Liver (tissue), 9 donors: ENCODE measurements around the gene SLC38A3. TPM values are rescaled to one million over a fixed set of nuclear protein-coding genes. Genes with fewer than 3 reads are reported as not detected.

Source experiments
- DNase-seq: peaks from one replicate; pipeline ENCODE4 v3.0.0-alpha.2; 2017; ENCODE audit warnings: low spot score
- H3K27ac ChIP-seq, 2 donors: one replicate each; pipeline ENCODE4 v1.7.0; 2013; ENCODE audit warnings: inconsistent platforms in 2 of 2, low read length in 2 of 2, control low read depth in 1 of 2, low read depth in 1 of 2, mild to moderate bottlenecking in 1 of 2
- H3K27me3 ChIP-seq, 4 donors: one replicate each; pipeline versions ENCODE4 v1.6.1 to v1.7.0; 2013; ENCODE audit warnings: low read length in 3 of 4, inconsistent platforms in 1 of 4, mild to moderate bottlenecking in 1 of 4, moderate library complexity in 1 of 4; ENCODE audit not compliant: control insufficient read depth in 4 of 4, insufficient read depth in 4 of 4
- H3K36me3 ChIP-seq, 4 donors: one replicate each; pipeline versions ENCODE4 v1.6.1 to v1.7.0; 2013; ENCODE audit warnings: low read length in 3 of 4, mild to moderate bottlenecking in 3 of 4, low read depth in 1 of 4, moderate library complexity in 1 of 4; ENCODE audit not compliant: control insufficient read depth in 4 of 4, insufficient read depth in 3 of 4
- H3K4me1 ChIP-seq, 4 donors: one replicate each; pipeline versions ENCODE4 v1.6.1 to v1.7.0; 2013; ENCODE audit warnings: low read length in 3 of 4, mild to moderate bottlenecking in 3 of 4, moderate library complexity in 1 of 4; ENCODE audit not compliant: control insufficient read depth in 4 of 4, insufficient read depth in 4 of 4
- H3K4me3 ChIP-seq, 3 donors: one replicate each; pipeline versions ENCODE4 v1.6.1 to v1.7.0; 2013; ENCODE audit warnings: low read length in 3 of 3, control low read depth in 1 of 3, low read depth in 1 of 3, mild to moderate bottlenecking in 1 of 3
- H3K9ac ChIP-seq, 2 donors: one replicate each; pipeline ENCODE4 v1.7.0; 2013; ENCODE audit warnings: low read length in 2 of 2, mild to moderate bottlenecking in 2 of 2, moderate library complexity in 2 of 2, control low read depth in 1 of 2, low read depth in 1 of 2
- H3K9me3 ChIP-seq, 4 donors: one replicate each; pipeline versions ENCODE4 v1.6.1 to v1.7.0; 2013; ENCODE audit warnings: low read length in 3 of 4; ENCODE audit not compliant: control insufficient read depth in 4 of 4
- ATF3 ChIP-seq: IDR thresholded peaks from 2 replicates; pipeline ENCODE4 v1.6.1; 2016; ENCODE audit warnings: antibody characterized with exemption
- EGR1 ChIP-seq, 2 donors: IDR thresholded peaks; 2 replicates each; pipeline ENCODE4 v1.6.1; 2016 to 2018; ENCODE audit warnings: antibody characterized with exemption in 2 of 2, low read depth in 2 of 2
- FOXA1 ChIP-seq: IDR thresholded peaks from 2 replicates; pipeline ENCODE4 v1.6.1; 2016; ENCODE audit warnings: antibody characterized with exemption
- GABPA ChIP-seq, 2 donors: IDR thresholded peaks in 1 of 2; conservative IDR thresholded peaks in 1 of 2; 2 replicates each; pipeline ENCODE4 v1.6.1; 2016; ENCODE audit warnings: antibody characterized with exemption in 2 of 2, mild to moderate bottlenecking in 1 of 2, moderate library complexity in 1 of 2
- HNF4A ChIP-seq, 2 donors: conservative IDR thresholded peaks; 2 replicates each; pipeline ENCODE4 v1.6.1; 2016; ENCODE audit warnings: antibody characterized with exemption in 2 of 2, mild to moderate bottlenecking in 2 of 2
- HNF4G ChIP-seq: IDR thresholded peaks from 2 replicates; pipeline ENCODE4 v1.6.1; 2016; ENCODE audit warnings: antibody characterized with exemption
- JUND ChIP-seq, 2 donors: IDR thresholded peaks; 2 replicates each; pipeline ENCODE4 v1.6.1; 2016; ENCODE audit warnings: antibody characterized with exemption in 2 of 2
- NR2F2 ChIP-seq: IDR thresholded peaks from 2 replicates; pipeline ENCODE4 v1.6.1; 2016; ENCODE audit warnings: antibody characterized with exemption
- RAD21 ChIP-seq, 2 donors: IDR thresholded peaks; 2 replicates each; pipeline ENCODE4 v1.6.1; 2016; ENCODE audit warnings: antibody characterized with exemption in 2 of 2, mild to moderate bottlenecking in 2 of 2
- RXRA ChIP-seq, 2 donors: IDR thresholded peaks; 2 replicates each; pipeline ENCODE4 v1.6.1; 2017 to 2018; ENCODE audit warnings: antibody characterized with exemption in 2 of 2, mild to moderate bottlenecking in 1 of 2
- SP1 ChIP-seq: IDR thresholded peaks from 2 replicates; pipeline ENCODE4 v1.6.1; 2018; ENCODE audit warnings: antibody characterized with exemption, mild to moderate bottlenecking
- TAF1 ChIP-seq: conservative IDR thresholded peaks from 2 replicates; pipeline ENCODE4 v1.6.1; 2016; ENCODE audit warnings: antibody characterized with exemption, mild to moderate bottlenecking
- WGBS: extraction: QIAGEN DNeasy Blood & Tissue Kit; methylation state at CpG from one replicate; pipeline ENCODE4 v1.1.7; 2013; 5-methylcytosine and 5-hydroxymethylcytosine counted together
- polyA plus RNA-seq, 2 donors: library from polyadenylated mRNA; stranded (reverse) in 1 of 2; unstranded in 1 of 2; fragments of 200-250 nt in 1 of 2; fragments of >200 nt in 1 of 2; fragmentation: Nextera tagmentation in 1 of 2; extraction: Ambion mirVana in 1 of 2; gene quantifications; one replicate each; pipeline versions ENCODE4 v1.2.1 to v1.2.3, GENCODE V29; 2013 to 2015
- total RNA-seq, 2 donors: library from RNA; depleted of rRNA; stranded (reverse); fragments of >200 nt; gene quantifications; one replicate each; pipeline ENCODE4 v1.2.3, GENCODE V29; 2014
- TF ChIP-seq, protein P1 (sequence below): fragments of 150-350 bp; IDR thresholded peaks from 2 replicates; pipeline ENCODE4 v1.5.1; 2017; ENCODE audit warnings: improper control_type of control experiment, low read depth, low read length; ENCODE audit not compliant: missing input control
- TF ChIP-seq, protein P2 (sequence below): IDR thresholded peaks from 2 replicates; pipeline ENCODE4 v1.6.1; 2016; ENCODE audit warnings: antibody characterized with exemption, mild to moderate bottlenecking
- TF ChIP-seq, protein P3 (sequence below): IDR thresholded peaks from 2 replicates; pipeline ENCODE4 v1.6.1; 2016; ENCODE audit warnings: antibody characterized with exemption
- donor health status: healthy.
- donor health status: healthy.
- donor health status: healthy.
- donor health status: healthy.
- donor health status: healthy.

Gene SLC38A3
- total and polyA plus RNA-seq, 4 donors = 98.1 to 180 (median 140) TPM

DNA sequence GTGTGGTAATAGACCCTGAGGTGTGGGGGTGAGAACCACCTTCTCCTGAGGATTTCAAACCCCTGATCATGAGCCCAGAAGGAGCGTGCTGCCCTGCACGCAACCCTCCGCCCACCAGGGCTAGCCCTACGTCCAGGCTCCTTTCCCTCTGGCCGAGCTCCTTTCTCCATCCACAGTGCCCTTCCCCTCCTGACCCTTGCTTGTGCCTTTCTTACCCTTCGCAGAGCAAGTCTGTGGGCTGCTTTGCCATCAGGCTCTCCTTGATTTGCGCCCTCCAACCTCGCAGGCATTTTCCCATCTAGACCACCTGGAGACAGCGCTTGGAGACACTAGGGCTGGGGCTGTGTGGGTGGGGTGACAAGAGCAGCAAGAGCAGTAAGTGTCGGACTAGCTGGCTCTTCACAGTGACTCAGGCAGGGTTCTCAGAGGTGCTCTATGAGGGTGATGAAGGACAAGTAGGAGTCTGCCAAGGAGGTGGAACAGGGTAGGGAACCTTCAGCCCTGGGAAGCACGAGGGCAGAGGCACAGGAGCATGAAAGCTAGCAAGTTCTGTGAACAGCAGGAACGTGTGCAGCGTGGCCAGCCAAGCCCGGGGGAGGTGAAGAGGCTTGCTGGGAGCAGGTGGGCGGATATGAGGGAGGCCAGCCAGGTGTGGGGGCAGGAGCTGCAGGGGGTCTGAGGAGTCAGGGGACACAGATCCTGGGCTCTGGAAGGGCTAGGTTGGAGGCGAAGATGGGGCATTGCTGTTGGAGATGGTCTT, 2.5 kb upstream of the SLC38A3 start:
- 76% methylated on average over 16 of the region's 16 CpGs for WGBS
- Histone ChIP-seq H3K27ac (peak overlapping the region; percentile 95 to 96), H3K27me3 (no peaks in the 10 kb centered on the region), H3K9me3 (no peaks in the 10 kb centered on the region), H3K36me3 (no peaks in the 10 kb centered on the region), H3K4me1 (peaks cover 32 to 63% (median 49%) of the 10 kb centered on the region in 4 donors), H3K9ac (peak overlapping the region; percentile 28 to 36), H3K4me3 (no peak overlapping the region)
- no peak for DNase-seq
- TF ChIP-seq, protein P1, sequence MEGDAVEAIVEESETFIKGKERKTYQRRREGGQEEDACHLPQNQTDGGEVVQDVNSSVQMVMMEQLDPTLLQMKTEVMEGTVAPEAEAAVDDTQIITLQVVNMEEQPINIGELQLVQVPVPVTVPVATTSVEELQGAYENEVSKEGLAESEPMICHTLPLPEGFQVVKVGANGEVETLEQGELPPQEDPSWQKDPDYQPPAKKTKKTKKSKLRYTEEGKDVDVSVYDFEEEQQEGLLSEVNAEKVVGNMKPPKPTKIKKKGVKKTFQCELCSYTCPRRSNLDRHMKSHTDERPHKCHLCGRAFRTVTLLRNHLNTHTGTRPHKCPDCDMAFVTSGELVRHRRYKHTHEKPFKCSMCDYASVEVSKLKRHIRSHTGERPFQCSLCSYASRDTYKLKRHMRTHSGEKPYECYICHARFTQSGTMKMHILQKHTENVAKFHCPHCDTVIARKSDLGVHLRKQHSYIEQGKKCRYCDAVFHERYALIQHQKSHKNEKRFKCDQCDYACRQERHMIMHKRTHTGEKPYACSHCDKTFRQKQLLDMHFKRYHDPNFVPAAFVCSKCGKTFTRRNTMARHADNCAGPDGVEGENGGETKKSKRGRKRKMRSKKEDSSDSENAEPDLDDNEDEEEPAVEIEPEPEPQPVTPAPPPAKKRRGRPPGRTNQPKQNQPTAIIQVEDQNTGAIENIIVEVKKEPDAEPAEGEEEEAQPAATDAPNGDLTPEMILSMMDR = no peak
- TF ChIP-seq EGR1 (IDR thresholded peaks at IDR 0.05; ENCODE audit: low read depth in 2 of 2) (no peak), HNF4G (no peak), SP1 (no peak), HNF4A (conservative IDR thresholded peaks at IDR 0.05) (no peak), TAF1 (no peak), NR2F2 (no peak)
- TF ChIP-seq, protein P2, sequence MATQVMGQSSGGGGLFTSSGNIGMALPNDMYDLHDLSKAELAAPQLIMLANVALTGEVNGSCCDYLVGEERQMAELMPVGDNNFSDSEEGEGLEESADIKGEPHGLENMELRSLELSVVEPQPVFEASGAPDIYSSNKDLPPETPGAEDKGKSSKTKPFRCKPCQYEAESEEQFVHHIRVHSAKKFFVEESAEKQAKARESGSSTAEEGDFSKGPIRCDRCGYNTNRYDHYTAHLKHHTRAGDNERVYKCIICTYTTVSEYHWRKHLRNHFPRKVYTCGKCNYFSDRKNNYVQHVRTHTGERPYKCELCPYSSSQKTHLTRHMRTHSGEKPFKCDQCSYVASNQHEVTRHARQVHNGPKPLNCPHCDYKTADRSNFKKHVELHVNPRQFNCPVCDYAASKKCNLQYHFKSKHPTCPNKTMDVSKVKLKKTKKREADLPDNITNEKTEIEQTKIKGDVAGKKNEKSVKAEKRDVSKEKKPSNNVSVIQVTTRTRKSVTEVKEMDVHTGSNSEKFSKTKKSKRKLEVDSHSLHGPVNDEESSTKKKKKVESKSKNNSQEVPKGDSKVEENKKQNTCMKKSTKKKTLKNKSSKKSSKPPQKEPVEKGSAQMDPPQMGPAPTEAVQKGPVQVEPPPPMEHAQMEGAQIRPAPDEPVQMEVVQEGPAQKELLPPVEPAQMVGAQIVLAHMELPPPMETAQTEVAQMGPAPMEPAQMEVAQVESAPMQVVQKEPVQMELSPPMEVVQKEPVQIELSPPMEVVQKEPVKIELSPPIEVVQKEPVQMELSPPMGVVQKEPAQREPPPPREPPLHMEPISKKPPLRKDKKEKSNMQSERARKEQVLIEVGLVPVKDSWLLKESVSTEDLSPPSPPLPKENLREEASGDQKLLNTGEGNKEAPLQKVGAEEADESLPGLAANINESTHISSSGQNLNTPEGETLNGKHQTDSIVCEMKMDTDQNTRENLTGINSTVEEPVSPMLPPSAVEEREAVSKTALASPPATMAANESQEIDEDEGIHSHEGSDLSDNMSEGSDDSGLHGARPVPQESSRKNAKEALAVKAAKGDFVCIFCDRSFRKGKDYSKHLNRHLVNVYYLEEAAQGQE = no peak

DNA sequence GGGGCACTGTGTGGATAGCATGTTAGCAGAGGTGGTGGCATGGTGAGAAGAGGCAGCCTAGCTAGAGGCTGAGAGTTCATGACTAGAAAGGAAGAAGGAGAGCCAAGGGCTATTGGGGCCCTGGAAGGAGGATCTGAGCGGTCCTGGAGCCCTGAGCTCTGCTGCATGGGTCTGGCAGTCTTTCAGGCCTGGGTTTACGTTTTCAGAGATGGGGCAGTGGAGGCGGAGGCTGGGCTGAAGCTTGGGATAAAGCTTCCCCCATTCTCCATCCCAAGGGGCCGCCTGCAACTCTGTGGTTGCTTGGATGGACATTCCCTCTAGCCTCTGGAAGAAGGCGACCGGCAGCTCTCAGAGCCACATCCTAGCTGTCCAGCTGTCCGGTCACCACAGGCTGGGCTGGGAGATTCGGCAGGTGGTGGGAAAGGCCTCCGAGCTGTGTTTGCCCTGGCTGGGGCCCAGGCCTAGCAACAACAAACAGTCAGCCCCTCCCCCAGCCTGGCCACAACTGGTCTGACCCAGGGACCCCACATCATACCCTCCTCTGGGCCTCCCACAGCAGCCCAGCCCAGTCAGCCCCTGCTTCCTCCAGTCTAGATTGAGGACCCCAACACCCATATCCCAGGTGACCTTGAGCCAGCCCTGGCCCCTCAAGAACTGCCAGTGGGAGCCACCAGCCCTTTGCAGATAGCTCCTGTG, 1.8 kb upstream of the SLC38A3 start:
- Histone ChIP-seq H3K9ac (peak overlapping the region; percentile 17 to 28), H3K27me3 (no peaks in the 10 kb centered on the region), H3K27ac (peak overlapping the region; percentile 95 to 96), H3K4me3 (no peak overlapping the region), H3K4me1 (peaks cover 37 to 68% (median 54%) of the 10 kb centered on the region in 4 donors), H3K9me3 (no peaks in the 10 kb centered on the region), H3K36me3 (no peaks in the 10 kb centered on the region)
- DNase-seq = peak; percentile 71
- 36% methylated on average over 9 of the region's 9 CpGs for WGBS
- TF ChIP-seq RXRA (IDR thresholded peaks at IDR 0.05) (peak; percentile 35 to 43), SP1 (no peak), ATF3 (no peak), RAD21 (IDR thresholded peaks at IDR 0.05) (no peak), HNF4A (conservative IDR thresholded peaks at IDR 0.05) (peak in 1 of 2 donors; percentile 34), EGR1 (IDR thresholded peaks at IDR 0.05; ENCODE audit: low read depth in 2 of 2) (no peak), NR2F2 (no peak), GABPA (IDR thresholded peaks at IDR 0.05 in 1 of 2, conservative IDR thresholded peaks at IDR 0.05 in 1 of 2) (no peak), TAF1 (peak; percentile 66), JUND (IDR thresholded peaks at IDR 0.05) (no peak), HNF4G (no peak), FOXA1 (no peak)
- TF ChIP-seq, protein P2 = peak; percentile 78
- TF ChIP-seq, protein P3, sequence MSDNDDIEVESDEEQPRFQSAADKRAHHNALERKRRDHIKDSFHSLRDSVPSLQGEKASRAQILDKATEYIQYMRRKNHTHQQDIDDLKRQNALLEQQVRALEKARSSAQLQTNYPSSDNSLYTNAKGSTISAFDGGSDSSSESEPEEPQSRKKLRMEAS = no peak
- TF ChIP-seq, protein P1 = no peak
